HG03378 (cell line): ENCODE data around the gene IL6.

Experiments used
- ATAC-seq: cut with Tn5 transposase; IDR thresholded peaks from one replicate; pipeline ENCODE4 v1.9.1; 2021; ENCODE audit warnings: mild to moderate bottlenecking, moderate library complexity; ENCODE audit not compliant: unreplicated experiment

The IL6 gene

GRCh38 chr7:22726345-22726906, 574 bp upstream of the IL6 start:
- peak; percentile 73 for ATAC-seq

GRCh38 chr7:22727714-22728035, 675 bp downstream of the IL6 start:
- ATAC-seq = no peak

GRCh38 chr7:22728401-22729029, 1.5 kb downstream of the IL6 start:
- ATAC-seq = no peak

- ATAC-seq = no peak
Measured at GRCh38 chr7:22729180-22729825, 2.3 kb downstream of the IL6 start.

- ATAC-seq = no peak
Measured at GRCh38 chr7:22730066-22730710, 3.2 kb downstream of the IL6 start.

- no peak for ATAC-seq
Measured at GRCh38 chr7:22730921-22731654, 4.1 kb downstream of the IL6 start.

GRCh38 chr7:22731766-22732165, 4.8 kb downstream of the IL6 start:
- no peak for ATAC-seq

- no peak for ATAC-seq
Measured at GRCh38 chr7:22732556-22733126, 5.6 kb downstream of the IL6 start.

GRCh38 chr7:22733761-22734160, 6.8 kb downstream of the IL6 start:
- ATAC-seq = no peak

GRCh38 chr7:22743014-22743413, 16.0 kb downstream of the IL6 start:
- ATAC-seq = no peak

GRCh38 chr7:22751341-22751740, 24.3 kb downstream of the IL6 start:
- ATAC-seq = no peak

- no peak for ATAC-seq
Measured at GRCh38 chr7:22757338-22757994, 30.5 kb downstream of the IL6 start.

GRCh38 chr7:22758576-22758975, 31.6 kb downstream of the IL6 start:
- ATAC-seq = no peak

GRCh38 chr7:22759721-22760120, 32.7 kb downstream of the IL6 start:
- ATAC-seq = no peak

- no peak for ATAC-seq
Measured at GRCh38 chr7:22762866-22763265, 35.9 kb downstream of the IL6 start.

- peak; percentile 76 for ATAC-seq
Measured at GRCh38 chr7:22765609-22766008, 38.6 kb downstream of the IL6 start.

- no peak for ATAC-seq
Measured at GRCh38 chr7:22771194-22771871, 44.3 kb downstream of the IL6 start.

GRCh38 chr7:22771872-22772228, 44.9 kb downstream of the IL6 start:
- ATAC-seq = no peak

- ATAC-seq = no peak
Measured at GRCh38 chr7:22772885-22773284, 45.9 kb downstream of the IL6 start.

GRCh38 chr7:22776964-22777363, 50.0 kb downstream of the IL6 start:
- no peak for ATAC-seq
